ENCODE data around the gene FAM171A2.

The FAM171A2 gene

GRCh38 chr17:44309472-44309871 lies 54.2 kb downstream of the FAM171A2 start:
- no peak overlapping the region for H2BK5ac ChIP-seq (ENCODE audit: low read depth, low read length, poor library complexity, severe bottlenecking)
- H2AFZ ChIP-seq (ENCODE audit: low read depth, low read length): no peak overlapping the region
- 35% methylated on average over 5 of the region's 5 CpGs for WGBS
- no peak overlapping the region for H3K9ac ChIP-seq (ENCODE audit: low read length)
- no peak overlapping the region for H2BK120ac ChIP-seq (ENCODE audit: low read depth, low read length)
- no peak overlapping the region for H3K4me3 ChIP-seq (ENCODE audit: insufficient read depth in 1 of 2, low read depth in 1 of 2, low read length in 2 of 2)
- peak overlapping the region in 1 of 2 experiments; percentile 54 for H3K23ac ChIP-seq (ENCODE audit: low read length in 2 of 2)
- peaks cover 21% of the 10 kb centered on the region for H3K4me1 ChIP-seq (ENCODE audit: control insufficient read depth, insufficient read depth, low read depth, low read length)
- peaks cover 64 to 77% of the 10 kb centered on the region in 2 experiments for H3K27me3 ChIP-seq (ENCODE audit: control insufficient read depth in 1 of 2, insufficient read depth in 1 of 2, low read length in 2 of 2)
- no peak overlapping the region for H3K18ac ChIP-seq (ENCODE audit: low read depth in 1 of 2, low read length in 2 of 2)
- no peak overlapping the region for H3K27ac ChIP-seq (ENCODE audit: low read length, poor library complexity, severe bottlenecking)
- no peak overlapping the region for H3K4me2 ChIP-seq (ENCODE audit: low read length, poor library complexity, severe bottlenecking)
- H3K4ac ChIP-seq (ENCODE audit: low read depth in 1 of 2, low read length in 2 of 2): no peak overlapping the region
- no peak overlapping the region for H2BK15ac ChIP-seq (ENCODE audit: low read depth, poor library complexity, severe bottlenecking)
- no peak overlapping the region for H4K8ac ChIP-seq (ENCODE audit: low read length)
- H2BK12ac ChIP-seq (ENCODE audit: low read length in 2 of 2): no peak overlapping the region
- peaks cover 0 to 6% of the 10 kb centered on the region in 2 experiments for H3K36me3 ChIP-seq (ENCODE audit: control insufficient read depth in 1 of 2, insufficient read depth in 2 of 2, low read depth in 1 of 2, low read length in 2 of 2)
- no peak overlapping the region for H3K14ac ChIP-seq (ENCODE audit: low read length in 2 of 2)
- no peak for DNase-seq
- no peak overlapping the region for H2AK5ac ChIP-seq (ENCODE audit: low read length, severe bottlenecking)
- H3K9me3 ChIP-seq (ENCODE audit: control insufficient read depth, low read length): no peaks in the 10 kb centered on the region
- H3K79me1 ChIP-seq (replicated peaks; ENCODE audit: low read length, poor library complexity, severe bottlenecking): no peaks in the 10 kb centered on the region
- no peak overlapping the region for H4K91ac ChIP-seq (ENCODE audit: low read length)

- Histone ChIP-seq H3K4ac (ENCODE audit: low read depth in 1 of 2, low read length in 2 of 2) (no peak overlapping the region), H3K4me2 (ENCODE audit: low read length, poor library complexity, severe bottlenecking) (peak overlapping the region; percentile 42), H2BK5ac (ENCODE audit: low read depth, low read length, poor library complexity, severe bottlenecking) (no peak overlapping the region), H3K36me3 (ENCODE audit: control insufficient read depth in 1 of 2, insufficient read depth in 2 of 2, low read depth in 1 of 2, low read length in 2 of 2) (peaks cover 0 to 6% of the 10 kb centered on the region in 2 experiments), H3K4me1 (ENCODE audit: control insufficient read depth, insufficient read depth, low read depth, low read length) (peaks cover 21% of the 10 kb centered on the region), H3K79me1 (replicated peaks; ENCODE audit: low read length, poor library complexity, severe bottlenecking) (no peaks in the 10 kb centered on the region), H3K18ac (ENCODE audit: low read depth in 1 of 2, low read length in 2 of 2) (no peak overlapping the region), H3K23ac (ENCODE audit: low read length in 2 of 2) (no peak overlapping the region), H3K27me3 (ENCODE audit: control insufficient read depth in 1 of 2, insufficient read depth in 1 of 2, low read length in 2 of 2) (peaks cover 61 to 71% of the 10 kb centered on the region in 2 experiments), H2AK5ac (ENCODE audit: low read length, severe bottlenecking) (no peak overlapping the region), H3K14ac (ENCODE audit: low read length in 2 of 2) (no peak overlapping the region), H2BK15ac (ENCODE audit: low read depth, poor library complexity, severe bottlenecking) (no peak overlapping the region), H3K9me3 (ENCODE audit: control insufficient read depth, low read length) (no peaks in the 10 kb centered on the region), H4K8ac (ENCODE audit: low read length) (no peak overlapping the region), H3K4me3 (ENCODE audit: insufficient read depth in 1 of 2, low read depth in 1 of 2, low read length in 2 of 2) (no peak overlapping the region), H2BK120ac (ENCODE audit: low read depth, low read length) (no peak overlapping the region), H2AFZ (ENCODE audit: low read depth, low read length) (peak overlapping the region; percentile 32), H3K9ac (ENCODE audit: low read length) (no peak overlapping the region), H2BK12ac (ENCODE audit: low read length in 2 of 2) (no peak overlapping the region), H3K27ac (ENCODE audit: low read length, poor library complexity, severe bottlenecking) (no peak overlapping the region), H4K91ac (ENCODE audit: low read length) (no peak overlapping the region)
- 5% methylated on average over 15 of the region's 15 CpGs for WGBS
- DNase-seq: no peak
Measured at GRCh38 chr17:44308865-44309264, 54.8 kb downstream of the FAM171A2 start.

GRCh38 chr17:44308320-44308818 lies 55.3 kb downstream of the FAM171A2 start, which contains the start of gene RUNDC3A:
TSS of gene RUNDC3A (plus strand) at chr17:44308601. CDS start at chr17:44308833, 232 bp downstream.
- H3K23ac ChIP-seq (ENCODE audit: low read length in 2 of 2): peak within 1 kb of the TSS in 1 of 2 experiments; percentile 85
- no peaks in the 10 kb centered on the region for H3K9me3 ChIP-seq (ENCODE audit: control insufficient read depth, low read length)
- H3K4me3 ChIP-seq (ENCODE audit: insufficient read depth in 1 of 2, low read depth in 1 of 2, low read length in 2 of 2): peak within 1 kb of the TSS; percentile 54 to 56
- H2AFZ ChIP-seq (ENCODE audit: low read depth, low read length): peak within 1 kb of the TSS; percentile 32
- no peak within 1 kb of the TSS for H4K91ac ChIP-seq (ENCODE audit: low read length)
- DNase-seq: peak; percentile 86
- H3K27ac ChIP-seq (ENCODE audit: low read length, poor library complexity, severe bottlenecking): no peak within 1 kb of the TSS
- peak within 1 kb of the TSS in 1 of 2 experiments; percentile 18 for H3K18ac ChIP-seq (ENCODE audit: low read depth in 1 of 2, low read length in 2 of 2)
- WGBS: 2% methylated on average over 24 of the region's 39 CpGs
- H2BK5ac ChIP-seq (ENCODE audit: low read depth, low read length, poor library complexity, severe bottlenecking): no peak within 1 kb of the TSS
- no peak within 1 kb of the TSS for H2BK12ac ChIP-seq (ENCODE audit: low read length in 2 of 2)
- no peak within 1 kb of the TSS for H2BK120ac ChIP-seq (ENCODE audit: low read depth, low read length)
- H3K4me1 ChIP-seq (ENCODE audit: control insufficient read depth, insufficient read depth, low read depth, low read length): peaks cover 21% of the 10 kb centered on the region
- H2BK15ac ChIP-seq (ENCODE audit: low read depth, poor library complexity, severe bottlenecking): no peak within 1 kb of the TSS
- no peak within 1 kb of the TSS for H3K14ac ChIP-seq (ENCODE audit: low read length in 2 of 2)
- no peak within 1 kb of the TSS for H3K4ac ChIP-seq (ENCODE audit: low read depth in 1 of 2, low read length in 2 of 2)
- no peak within 1 kb of the TSS for H3K9ac ChIP-seq (ENCODE audit: low read length)
- no peak within 1 kb of the TSS for H2AK5ac ChIP-seq (ENCODE audit: low read length, severe bottlenecking)
- H4K8ac ChIP-seq (ENCODE audit: low read length): no peak within 1 kb of the TSS
- H3K36me3 ChIP-seq (ENCODE audit: control insufficient read depth in 1 of 2, insufficient read depth in 2 of 2, low read depth in 1 of 2, low read length in 2 of 2): peaks cover 0 to 6% of the 10 kb centered on the region in 2 experiments
- peaks cover 63 to 70% of the 10 kb centered on the region in 2 experiments for H3K27me3 ChIP-seq (ENCODE audit: control insufficient read depth in 1 of 2, insufficient read depth in 1 of 2, low read length in 2 of 2)
- H3K4me2 ChIP-seq (ENCODE audit: low read length, poor library complexity, severe bottlenecking): peak within 1 kb of the TSS; percentile 94
- H3K79me1 ChIP-seq (replicated peaks; ENCODE audit: low read length, poor library complexity, severe bottlenecking): no peaks in the 10 kb centered on the region

GRCh38 chr17:44307387-44308186 lies 56.1 kb downstream of the FAM171A2 start:
- WGBS: under 1% methylated on average over 22 of the region's 26 CpGs
- peaks cover 61 to 62% of the 10 kb centered on the region in 2 experiments for H3K27me3 ChIP-seq (ENCODE audit: control insufficient read depth in 1 of 2, insufficient read depth in 1 of 2, low read length in 2 of 2)
- no peak overlapping the region for H2BK5ac ChIP-seq (ENCODE audit: low read depth, low read length, poor library complexity, severe bottlenecking)
- no peaks in the 10 kb centered on the region for H3K9me3 ChIP-seq (ENCODE audit: control insufficient read depth, low read length)
- H3K4me2 ChIP-seq (ENCODE audit: low read length, poor library complexity, severe bottlenecking): peak overlapping the region; percentile 94
- H3K4me3 ChIP-seq (ENCODE audit: insufficient read depth in 1 of 2, low read depth in 1 of 2, low read length in 2 of 2): peak overlapping the region; percentile 29 to 54
- no peak overlapping the region for H3K27ac ChIP-seq (ENCODE audit: low read length, poor library complexity, severe bottlenecking)
- no peak overlapping the region for H3K14ac ChIP-seq (ENCODE audit: low read length in 2 of 2)
- H4K91ac ChIP-seq (ENCODE audit: low read length): no peak overlapping the region
- no peak overlapping the region for H3K9ac ChIP-seq (ENCODE audit: low read length)
- no peak overlapping the region for H2AFZ ChIP-seq (ENCODE audit: low read depth, low read length)
- peak overlapping the region in 1 of 2 experiments; percentile 18 for H3K18ac ChIP-seq (ENCODE audit: low read depth in 1 of 2, low read length in 2 of 2)
- no peak overlapping the region for H2BK15ac ChIP-seq (ENCODE audit: low read depth, poor library complexity, severe bottlenecking)
- no peak overlapping the region for H2BK120ac ChIP-seq (ENCODE audit: low read depth, low read length)
- H4K8ac ChIP-seq (ENCODE audit: low read length): no peak overlapping the region
- peak; percentile 75 for DNase-seq
- H3K79me1 ChIP-seq (replicated peaks; ENCODE audit: low read length, poor library complexity, severe bottlenecking): no peaks in the 10 kb centered on the region
- no peak overlapping the region for H2BK12ac ChIP-seq (ENCODE audit: low read length in 2 of 2)
- H3K4me1 ChIP-seq (ENCODE audit: control insufficient read depth, insufficient read depth, low read depth, low read length): peaks cover 21% of the 10 kb centered on the region
- H2AK5ac ChIP-seq (ENCODE audit: low read length, severe bottlenecking): no peak overlapping the region
- peak overlapping the region in 1 of 2 experiments; percentile 85 for H3K23ac ChIP-seq (ENCODE audit: low read length in 2 of 2)
- H3K36me3 ChIP-seq (ENCODE audit: control insufficient read depth in 1 of 2, insufficient read depth in 2 of 2, low read depth in 1 of 2, low read length in 2 of 2): no peaks in the 10 kb centered on the region
- H3K4ac ChIP-seq (ENCODE audit: low read depth in 1 of 2, low read length in 2 of 2): no peak overlapping the region
